Caki2 (cell line): ENCODE data around the gene SLC7A11. TPM values are rescaled to one million over a fixed set of nuclear protein-coding genes. Genes with fewer than 3 reads are reported as not detected.
A peak's percentile ranks its signal among the peaks of the same experiment; 100 is the strongest.
"Not testable (repeated sequence)": the region's sequence is repeated elsewhere in the genome, so short reads cannot be mapped to it uniquely, and the experiment has no call there.

ENCODE experiments used
- DNase-seq: peaks from one replicate; pipeline ENCODE4 v3.0.0-alpha.2; 2015; ENCODE audit warnings: low read depth
- in situ Hi-C: cut with HindIII; loops from 2 replicates; pipeline ENCODE4 v1.10.0; 2016; ENCODE audit warnings: low sequenced_read_pairs, low pct_unique_long_range_greater_than_20kb, mixed read lengths
- total RNA-seq: library from RNA; depleted of rRNA; stranded (reverse); fragments of >200 nt; shearing (Covaris generic); gene quantifications from 2 replicates; pipeline ENCODE4 v1.2.3, GENCODE V29; 2014; ENCODE audit warnings: low replicate concordance

The SLC7A11 gene
- total RNA-seq, 1 experiment from 2014 or later = 55.9 TPM

GRCh38 chr4:138249132-138249531 lies 7.0 kb upstream of the SLC7A11 start:
- no peak for DNase-seq
- in situ Hi-C loops = no loop called here

GRCh38 chr4:138248058-138248457 lies 5.9 kb upstream of the SLC7A11 start:
- no peak for DNase-seq
- in situ Hi-C loops = no loop called here

- in situ Hi-C loops = no loop called here
- no peak for DNase-seq
These were observed 5.5 kb upstream of the SLC7A11 start for GRCh38 chr4:138247643-138248042.

GRCh38 chr4:138243369-138243768 lies 1.2 kb upstream of the SLC7A11 start:
- peak; percentile 79 for DNase-seq
- in situ Hi-C loops = no loop called here

GRCh38 chr4:138242834-138243156 lies 646 bp upstream of the SLC7A11 start:
- DNase-seq = no peak
- in situ Hi-C loops = no loop called here

GRCh38 chr4:138241281-138242075 lies 671 bp downstream of the SLC7A11 start:
- in situ Hi-C loops = no loop called here
- peak; percentile 54 for DNase-seq

GRCh38 chr4:138239491-138239890 lies 2.7 kb downstream of the SLC7A11 start:
- in situ Hi-C loops = no loop called here
- peak; percentile 42 for DNase-seq

- DNase-seq = peak; percentile 42
- in situ Hi-C loops = no loop called here
These were observed 3.4 kb downstream of the SLC7A11 start for GRCh38 chr4:138238521-138239292.

GRCh38 chr4:138237132-138237531 lies 5.0 kb downstream of the SLC7A11 start:
- in situ Hi-C loops = not testable (repeated sequence)
- peak; percentile 33 for DNase-seq

- in situ Hi-C loops = no loop called here
- DNase-seq = no peak
These were observed 6.1 kb downstream of the SLC7A11 start for GRCh38 chr4:138236037-138236436.

- peak; percentile 87 for DNase-seq
- in situ Hi-C loops = no loop called here
These were observed 6.7 kb downstream of the SLC7A11 start for GRCh38 chr4:138235419-138235952.

GRCh38 chr4:138234248-138234647 lies 7.9 kb downstream of the SLC7A11 start:
- DNase-seq = no peak
- in situ Hi-C loops = no loop called here

GRCh38 chr4:138233313-138234034 lies 8.7 kb downstream of the SLC7A11 start:
- in situ Hi-C loops = no loop called here

GRCh38 chr4:138232364-138232763 lies 9.8 kb downstream of the SLC7A11 start:
- DNase-seq = no peak
- in situ Hi-C loops = no loop called here

More at GRCh38 chr4:138233313-138234034, 8.7 kb downstream of the SLC7A11 start:
- DNase-seq = no peak

- in situ Hi-C loops = no loop called here
- no peak for DNase-seq
These were observed 12.1 kb downstream of the SLC7A11 start for GRCh38 chr4:138230048-138230447.

- no peak for DNase-seq
- in situ Hi-C loops = no loop called here
These were observed 13.0 kb downstream of the SLC7A11 start for GRCh38 chr4:138229160-138229559.

GRCh38 chr4:138226351-138226750 lies 15.8 kb downstream of the SLC7A11 start:
- in situ Hi-C loops = no loop called here
- no peak for DNase-seq

- in situ Hi-C loops = no loop called here
- DNase-seq = no peak
These were observed 16.7 kb downstream of the SLC7A11 start for GRCh38 chr4:138225477-138225876.

GRCh38 chr4:138224614-138225013 lies 17.5 kb downstream of the SLC7A11 start:
- in situ Hi-C loops = no loop called here
- DNase-seq = no peak
